Measurements from ENCODE around the gene RAD51B.

Gene RAD51B

DNA sequence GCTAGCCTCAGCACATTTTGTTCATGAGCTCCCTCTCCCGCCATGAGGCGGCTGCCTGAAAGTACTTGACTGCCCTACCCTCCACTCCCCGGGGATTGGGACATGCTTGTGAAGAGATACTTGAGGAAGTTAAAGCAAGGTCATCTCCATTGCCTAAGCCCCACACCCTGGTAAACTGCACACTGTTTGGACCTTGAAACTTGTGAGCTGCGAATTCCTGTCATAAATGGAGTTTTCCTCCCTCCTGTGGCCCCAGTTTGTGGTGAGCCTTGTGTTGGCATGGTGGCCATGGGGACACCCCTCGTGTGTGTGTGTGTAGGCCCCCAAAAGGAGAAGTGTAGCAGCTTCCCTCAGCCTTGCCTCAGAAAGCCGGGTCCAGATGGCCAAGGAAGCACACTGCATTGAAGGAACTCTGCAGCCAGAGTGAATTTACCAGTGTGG is 577.8 kb downstream of the RAD51B start:
- DNase-seq, result no peak

DNA sequence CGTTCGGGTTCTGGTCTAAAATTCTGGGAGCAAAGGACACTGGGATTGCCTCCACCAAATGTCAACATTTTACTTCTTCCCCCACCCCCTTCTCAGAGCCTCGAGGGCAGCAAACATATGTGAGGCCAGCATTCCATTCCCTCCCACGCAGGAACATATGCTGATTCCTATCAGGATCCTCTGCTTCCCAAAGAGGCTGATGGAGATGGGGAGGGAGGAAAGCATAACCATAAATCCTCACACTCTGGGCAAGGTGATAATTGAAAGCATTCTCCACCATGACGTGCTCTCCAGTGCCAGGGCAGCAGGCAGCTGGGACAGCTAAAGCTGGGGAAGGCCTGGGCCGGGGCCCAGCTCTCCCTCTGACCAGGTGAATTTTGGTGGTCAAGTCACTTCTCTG is 578.2 kb downstream of the RAD51B start:
- no peak for DNase-seq

DNA sequence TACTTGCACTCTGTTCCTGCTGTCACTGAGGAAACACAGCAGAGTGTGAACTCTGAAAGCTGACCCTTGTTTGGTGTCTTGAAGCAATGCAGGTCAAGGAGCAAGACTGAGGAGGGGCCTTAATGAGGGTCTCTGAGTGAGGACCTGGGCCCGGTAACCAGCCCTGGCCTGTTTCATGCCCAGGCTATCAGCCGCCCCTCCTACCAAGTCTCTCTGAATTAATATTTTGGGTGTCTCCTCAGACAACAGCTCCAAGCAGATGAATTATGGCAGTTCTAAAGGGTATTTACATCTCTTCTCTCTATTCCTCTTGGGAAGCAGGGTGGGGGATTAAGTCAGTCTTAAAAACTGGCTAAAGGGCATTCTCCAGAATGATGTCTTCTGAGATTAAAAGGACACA is 578.8 kb downstream of the RAD51B start:
- DNase-seq, result no peak

DNA sequence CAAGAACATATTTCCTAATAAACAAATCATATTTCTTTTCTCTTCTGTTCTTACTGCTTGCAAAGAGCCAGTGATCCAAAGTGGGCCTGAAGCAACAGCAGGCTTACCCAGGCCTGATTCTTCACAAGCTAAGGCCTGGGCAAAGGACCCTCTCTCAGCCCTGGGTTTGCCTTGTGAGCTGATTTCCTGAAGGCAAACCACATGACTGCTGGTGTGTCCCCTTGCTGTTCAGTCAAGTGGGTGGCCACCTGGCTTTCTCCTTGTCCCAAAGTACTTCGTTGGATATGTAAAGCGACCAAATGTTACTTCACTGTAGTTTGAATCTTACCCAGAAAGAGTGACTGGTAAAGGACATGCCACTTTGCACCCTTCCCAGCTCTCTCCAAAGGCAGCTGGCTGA is 580.4 kb downstream of the RAD51B start:
- no peak for DNase-seq

DNA sequence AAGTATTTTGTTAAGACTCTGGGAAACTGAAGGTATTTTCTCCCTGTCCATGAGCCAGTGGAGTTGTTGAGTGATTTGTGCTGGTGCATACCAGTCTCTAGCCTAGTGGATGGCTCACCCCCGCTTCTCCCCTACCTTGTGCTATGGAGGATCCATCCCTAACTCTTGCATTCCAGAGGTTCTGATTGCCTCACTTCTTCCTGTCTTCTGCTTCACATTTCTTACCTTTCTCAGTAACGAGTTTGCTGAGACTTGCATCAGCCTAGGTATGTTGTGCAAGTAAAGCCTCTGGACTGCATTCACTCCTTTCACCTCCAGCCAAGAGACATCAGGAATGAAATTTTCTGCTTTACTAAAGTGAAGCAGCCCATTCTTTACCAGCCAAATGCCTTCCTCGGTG is 581.7 kb downstream of the RAD51B start:
- no peak for DNase-seq

DNA sequence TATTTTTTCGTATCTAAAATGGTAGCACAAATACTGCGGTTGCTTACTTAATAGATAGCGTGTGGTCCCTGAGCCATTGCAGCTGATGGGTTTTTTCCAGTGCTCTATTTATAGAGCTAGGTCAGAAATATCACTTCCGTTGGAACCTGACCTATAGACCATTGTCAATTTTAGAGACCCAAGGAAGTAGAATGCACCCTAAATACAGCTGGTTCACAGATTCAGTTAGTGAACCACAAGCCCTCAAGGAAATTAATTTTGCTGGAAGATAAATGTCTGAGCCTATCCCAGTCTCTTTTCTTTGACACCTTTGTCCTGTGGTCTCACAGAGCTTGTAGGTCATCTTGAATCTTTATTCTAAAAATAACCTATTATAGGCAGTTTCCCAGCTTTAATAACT is 582.3 kb downstream of the RAD51B start:
- no peak for DNase-seq

DNA sequence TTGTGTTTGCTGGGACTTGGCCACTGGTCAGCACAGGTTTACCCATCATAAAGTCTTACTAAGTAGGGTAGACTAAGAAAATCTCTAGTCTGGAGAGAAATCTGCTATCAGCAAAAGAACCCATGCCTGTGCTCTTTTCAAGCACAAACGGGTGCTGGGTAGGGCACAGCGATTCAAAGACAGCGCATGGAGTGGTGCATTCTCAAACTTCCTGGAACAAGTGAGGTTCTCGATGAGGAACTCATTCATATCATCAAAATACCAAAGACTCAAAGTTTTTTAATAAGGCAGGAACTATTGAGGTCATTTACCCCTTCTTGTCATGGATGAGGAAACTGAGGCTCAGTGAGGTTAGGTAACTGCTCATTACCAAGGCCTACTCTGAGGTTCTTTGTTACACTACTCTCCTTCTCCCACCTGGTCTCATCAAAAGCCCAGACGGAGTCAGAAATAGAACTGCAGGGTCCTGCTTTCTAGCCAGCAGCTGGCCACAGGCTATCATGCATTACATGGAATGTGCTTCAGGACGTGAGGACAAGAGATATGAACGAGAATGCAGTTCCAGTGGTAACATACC is 583.0 kb downstream of the RAD51B start:
- no peak for DNase-seq

DNA sequence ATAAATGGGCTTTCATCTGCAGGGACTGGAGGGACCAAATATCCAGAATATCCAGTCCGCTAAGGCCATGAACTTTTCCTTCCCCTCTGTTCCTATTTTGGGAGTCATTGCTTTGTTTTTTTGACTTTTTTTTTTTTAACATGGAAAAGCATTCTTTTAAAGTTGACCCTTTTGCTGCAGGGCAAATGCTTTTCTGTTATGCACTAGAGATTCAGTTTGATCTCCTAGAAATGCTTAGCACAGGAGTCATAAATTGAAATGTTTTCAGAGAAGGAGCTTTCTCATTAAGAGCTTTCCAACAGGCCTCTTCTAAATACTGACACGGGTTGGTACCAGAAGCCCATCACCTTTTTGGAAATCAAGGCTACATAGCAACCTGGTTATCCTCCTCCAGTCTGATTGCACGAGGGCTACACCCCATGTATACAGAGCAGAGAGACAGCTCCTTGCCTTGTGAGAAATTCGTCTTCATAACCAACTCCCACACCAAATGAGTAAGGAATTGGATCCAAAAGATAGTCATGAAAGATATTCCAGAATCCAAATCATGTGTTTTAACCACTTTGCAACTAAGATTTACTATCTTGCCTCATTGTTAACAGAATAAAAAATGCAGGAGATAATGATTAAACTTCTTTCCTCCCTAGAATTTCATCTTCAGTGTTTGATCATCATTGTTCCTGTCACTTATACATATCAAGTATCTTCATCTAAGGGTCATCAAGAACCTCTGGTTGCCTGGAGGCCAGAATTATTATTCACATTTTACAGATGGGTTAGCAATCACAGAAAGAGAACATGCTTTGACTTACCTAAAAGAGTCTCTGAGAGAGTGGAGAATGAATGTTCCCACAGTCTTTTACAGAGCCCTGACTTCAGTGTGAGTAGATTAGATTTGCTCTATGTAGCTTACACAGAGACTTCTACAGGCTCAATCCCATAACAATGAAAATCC is 583.9 kb downstream of the RAD51B start:
- no peak for DNase-seq

DNA sequence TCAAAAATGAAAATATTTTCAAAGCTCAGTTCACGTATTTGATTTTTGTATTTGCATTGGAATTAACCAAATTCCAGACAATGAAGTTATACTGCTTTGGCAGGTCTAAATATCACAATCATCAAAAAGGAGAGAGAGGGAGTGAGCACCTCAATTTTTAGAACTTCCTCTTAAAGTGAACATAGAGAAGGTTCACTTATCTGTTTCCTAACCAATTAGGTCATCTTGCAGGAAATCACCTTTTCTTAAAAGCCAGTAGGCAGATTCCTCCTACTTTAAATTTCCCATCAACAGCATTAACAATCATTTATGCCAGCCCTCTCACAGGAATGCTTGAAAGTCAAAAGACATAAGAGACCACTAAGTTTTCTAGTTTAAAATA is 584.6 kb downstream of the RAD51B start:
- no peak for DNase-seq

DNA sequence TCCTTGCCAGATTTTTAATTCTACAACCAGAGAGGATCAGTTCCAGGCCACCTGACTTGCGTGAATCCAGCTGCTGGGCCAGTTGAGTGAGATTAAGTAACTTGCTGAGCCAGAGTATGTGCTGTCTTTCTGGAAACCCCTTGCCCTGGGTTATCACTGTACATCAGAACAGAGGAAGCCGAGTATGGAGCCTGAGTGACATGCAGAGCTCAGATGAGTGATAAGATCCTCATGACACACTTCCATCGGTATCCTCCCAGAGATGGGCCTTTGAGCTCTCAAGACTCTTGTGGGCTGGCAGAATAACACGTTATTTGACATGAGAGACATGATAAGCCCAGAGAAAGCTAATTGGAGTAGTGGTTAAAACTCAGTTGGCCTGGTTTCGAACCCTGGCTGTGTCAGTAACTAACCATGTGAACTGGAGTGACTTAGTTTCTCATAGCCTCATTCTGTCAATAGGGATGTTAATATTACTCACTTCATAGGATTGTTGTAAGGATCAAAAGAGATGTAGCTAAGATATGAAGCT is 585.1 kb downstream of the RAD51B start:
- no peak for DNase-seq

DNA sequence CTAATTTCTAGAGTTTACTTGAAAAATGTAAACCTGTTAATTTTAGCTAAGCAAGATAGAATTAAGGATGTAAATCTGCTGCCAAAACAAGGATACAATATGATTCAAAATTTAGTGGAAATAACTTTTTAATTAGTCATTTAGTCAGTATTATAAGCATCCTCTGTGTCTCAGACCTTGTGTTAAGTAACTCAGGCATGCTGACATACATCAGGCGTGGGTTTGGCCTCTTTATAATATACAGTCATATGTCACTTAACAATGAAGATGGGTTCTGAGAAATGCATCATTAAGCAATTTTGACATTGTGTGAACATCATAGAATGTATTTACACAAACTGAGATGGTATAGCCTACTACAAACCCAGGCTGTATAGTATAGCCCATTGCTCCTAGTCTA is 586.4 kb downstream of the RAD51B start:
- DNase-seq, result no peak

DNA sequence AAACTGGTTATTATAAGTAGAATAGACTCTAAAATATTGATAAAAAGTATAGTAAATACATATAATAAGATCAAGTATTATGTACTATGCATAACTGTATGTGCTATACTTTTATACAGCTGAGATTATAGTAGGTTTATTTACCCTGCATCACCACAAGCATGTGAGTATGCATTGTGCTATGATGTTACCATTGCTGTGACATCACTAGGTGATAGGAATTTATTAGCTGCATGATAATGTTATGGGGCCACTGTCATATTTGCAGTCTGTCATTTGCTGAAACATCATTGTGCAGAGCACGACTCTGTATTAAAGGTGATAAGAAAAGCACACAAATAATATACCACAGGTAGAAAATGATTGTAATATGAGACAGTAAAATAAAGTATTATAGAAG is 587.7 kb downstream of the RAD51B start:
- no peak for DNase-seq

DNA sequence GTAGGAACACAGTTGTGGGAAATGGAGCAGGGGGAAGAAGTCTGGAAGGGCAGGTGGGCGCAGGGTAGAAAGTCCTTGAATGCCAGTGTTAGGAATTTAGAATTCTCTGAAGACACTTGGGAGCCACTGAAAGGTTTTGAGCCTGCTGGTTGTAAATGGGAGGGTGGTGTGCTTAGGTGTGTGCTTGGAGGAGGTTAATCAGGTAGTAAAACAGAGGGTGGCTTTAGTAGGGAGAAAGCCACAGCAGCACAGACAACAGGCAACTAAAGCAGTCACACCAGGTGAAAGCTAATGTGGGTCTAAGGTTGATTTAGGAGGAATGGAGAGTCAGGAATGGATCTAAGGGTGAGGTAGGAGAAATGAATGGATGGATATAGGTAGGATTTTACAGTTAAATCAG is 588.2 kb downstream of the RAD51B start:
- no peak for DNase-seq

DNA sequence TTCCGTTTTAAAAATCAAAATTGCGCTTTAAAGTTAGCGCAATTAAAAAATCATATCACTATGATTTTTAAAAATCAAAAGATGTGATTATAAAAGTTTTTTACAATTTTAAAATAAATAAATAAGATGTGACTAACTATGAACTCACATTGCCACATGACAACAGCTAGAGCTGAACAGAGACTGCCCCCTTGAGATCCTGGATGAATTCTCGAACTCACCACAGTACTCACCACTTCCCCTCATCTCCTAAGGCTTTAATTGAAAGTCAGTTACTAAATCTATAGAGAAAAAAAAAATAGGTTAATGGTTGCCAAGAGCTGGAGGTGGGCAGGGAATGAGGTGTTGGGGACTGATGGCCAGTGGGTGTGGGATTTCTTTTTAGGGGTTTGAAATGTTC is 589.1 kb downstream of the RAD51B start:
- DNase-seq, result no peak

DNA sequence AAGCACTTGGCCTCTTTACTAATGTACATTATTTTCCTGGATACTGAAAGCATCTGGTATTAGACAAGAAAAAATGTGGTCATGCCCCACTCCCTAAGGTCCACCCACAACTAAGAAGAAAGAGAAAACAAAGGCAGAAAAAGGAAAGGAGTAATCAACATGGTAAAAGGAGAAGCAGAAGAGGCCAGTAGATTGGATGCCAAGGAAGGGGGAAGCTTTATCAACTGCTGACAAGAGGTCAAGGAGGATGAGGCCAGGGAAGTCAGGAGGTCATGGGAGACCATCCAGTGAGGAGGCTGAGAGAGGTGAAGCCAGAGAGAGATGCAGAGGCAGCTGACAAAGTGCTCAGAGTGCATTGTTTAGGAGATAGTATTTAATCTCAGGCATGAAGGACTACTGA is 589.8 kb downstream of the RAD51B start:
- no peak for DNase-seq

DNA sequence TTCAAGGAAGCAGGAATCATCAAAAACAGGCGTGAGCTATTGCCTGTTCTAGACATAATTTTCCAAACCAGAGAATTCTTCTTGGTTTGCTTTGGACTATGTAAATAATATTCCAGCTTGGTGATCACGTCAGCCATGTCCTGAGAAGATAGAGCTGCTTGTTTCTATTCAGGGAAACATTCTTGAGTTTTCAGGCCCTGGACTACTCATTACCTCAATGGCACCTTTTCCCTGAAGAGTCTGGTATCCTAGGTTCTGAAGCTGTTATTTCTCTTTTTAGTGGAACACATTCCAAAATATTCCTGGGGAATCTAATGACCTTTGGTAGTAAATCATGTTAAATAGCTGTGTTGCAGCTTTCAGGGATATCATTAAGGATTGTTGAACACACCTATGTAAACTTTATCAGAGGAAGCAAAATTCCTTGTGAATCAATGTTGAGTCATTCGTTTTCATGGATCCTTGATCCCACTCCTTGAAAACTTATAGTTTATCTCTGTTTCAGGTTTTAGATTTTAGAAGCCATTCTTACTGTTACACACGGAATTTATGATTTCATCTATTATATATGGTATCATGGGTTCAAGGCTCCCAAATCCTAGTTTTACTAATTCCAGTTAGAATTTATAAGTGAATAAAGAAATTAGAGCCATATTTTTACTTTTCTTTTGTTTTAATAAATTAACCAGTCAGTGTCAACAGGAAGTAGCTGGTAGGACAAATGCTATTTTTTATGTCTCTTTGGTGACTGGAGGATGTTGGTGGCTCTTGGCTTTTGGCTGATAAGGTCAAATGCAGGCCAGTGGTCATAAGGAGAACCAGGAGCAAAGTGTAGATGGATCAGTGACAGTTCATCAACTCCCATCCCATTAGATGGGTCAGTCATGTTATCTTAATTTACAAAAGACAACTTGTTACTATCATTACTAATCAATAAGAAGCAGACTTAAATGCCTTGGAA is 593.2 kb downstream of the RAD51B start:
- no peak for DNase-seq

DNA sequence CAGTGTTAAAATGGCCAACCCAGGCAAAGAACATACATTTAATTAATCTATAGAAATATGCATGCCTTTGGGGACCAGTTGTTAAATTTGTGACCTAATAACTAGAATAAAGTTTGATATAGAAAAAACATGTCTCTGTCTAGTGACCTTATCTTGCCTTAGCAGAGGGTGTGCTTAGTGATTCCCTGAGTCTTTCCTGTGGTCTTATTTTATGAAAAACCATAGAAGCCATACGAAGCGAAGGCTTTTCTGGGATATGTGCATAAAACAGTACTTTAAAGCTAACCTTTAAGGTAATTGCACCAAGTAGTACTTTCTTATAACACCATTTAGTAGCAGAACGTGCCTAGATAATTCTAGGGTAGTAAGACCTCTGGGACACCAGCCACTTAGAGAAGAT is 593.9 kb downstream of the RAD51B start:
- no peak for DNase-seq

DNA sequence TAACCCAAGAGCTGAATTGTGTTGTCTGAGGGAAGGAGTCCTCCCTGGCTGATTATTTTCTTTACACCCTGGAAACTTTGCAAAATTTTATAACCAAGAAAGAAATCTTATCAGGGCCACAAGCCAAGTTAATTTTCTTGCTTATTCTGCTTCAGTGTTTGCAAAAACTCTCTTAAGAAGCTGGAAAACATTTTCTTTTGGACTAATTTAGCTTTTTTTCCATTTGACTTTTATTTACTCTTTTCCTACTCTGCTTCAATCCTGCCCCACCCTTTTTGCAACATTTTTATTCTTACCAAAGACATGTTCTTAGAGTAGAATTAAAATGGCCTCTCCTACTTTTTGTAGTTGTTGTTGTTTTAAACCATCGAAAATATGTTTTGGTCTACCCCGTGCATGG is 594.5 kb downstream of the RAD51B start:
- no peak for DNase-seq

DNA sequence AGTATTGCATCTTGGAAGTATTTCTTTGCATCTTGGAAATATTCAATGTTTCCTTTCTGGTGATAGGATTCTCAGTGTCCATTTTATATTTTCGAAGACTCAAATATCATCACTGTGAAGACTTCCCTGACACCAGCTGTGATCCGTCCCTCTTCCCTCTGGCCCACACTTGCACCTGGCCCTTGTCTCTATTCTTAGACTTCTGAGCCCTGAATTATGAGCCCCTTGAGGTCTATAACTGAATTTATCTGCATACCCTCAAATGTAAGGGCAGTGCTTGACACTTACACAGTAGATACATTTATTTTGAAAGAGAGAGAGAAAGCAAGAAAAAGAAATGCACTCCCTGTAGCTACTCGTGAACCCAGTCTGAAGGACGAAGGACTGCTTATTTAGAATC is 596.6 kb downstream of the RAD51B start:
- DNase-seq, result no peak

DNA sequence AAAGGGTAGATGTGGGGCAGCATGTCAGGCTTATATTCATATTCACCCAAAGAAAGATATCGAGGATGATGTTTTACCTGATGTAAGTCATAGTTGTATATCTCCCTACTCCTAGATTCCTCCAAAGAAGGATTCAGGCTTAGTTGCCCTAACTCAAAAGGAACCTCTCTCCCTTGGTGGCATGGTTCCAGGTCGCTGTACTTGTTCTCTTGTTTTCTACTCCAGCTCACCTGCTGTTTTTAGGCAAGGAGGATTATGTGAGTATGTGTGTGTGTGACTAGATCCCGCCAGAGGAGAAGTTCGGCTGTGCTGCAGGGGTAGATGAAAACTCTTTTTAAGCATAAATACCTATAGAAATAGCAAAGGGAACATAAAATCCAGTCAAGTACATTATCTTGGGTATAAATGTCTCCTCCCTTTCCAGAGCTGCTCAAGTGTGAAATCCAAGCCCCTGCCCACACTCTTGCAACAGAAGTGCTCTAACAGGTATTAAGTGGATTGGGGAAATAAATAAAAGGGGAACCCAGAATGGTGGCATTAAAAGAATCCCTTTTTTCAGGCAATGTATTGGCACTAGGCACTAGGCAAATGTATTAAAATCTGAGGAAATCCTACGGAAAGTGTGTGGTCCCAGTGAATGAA is 597.6 kb downstream of the RAD51B start:
- no peak for DNase-seq

DNA sequence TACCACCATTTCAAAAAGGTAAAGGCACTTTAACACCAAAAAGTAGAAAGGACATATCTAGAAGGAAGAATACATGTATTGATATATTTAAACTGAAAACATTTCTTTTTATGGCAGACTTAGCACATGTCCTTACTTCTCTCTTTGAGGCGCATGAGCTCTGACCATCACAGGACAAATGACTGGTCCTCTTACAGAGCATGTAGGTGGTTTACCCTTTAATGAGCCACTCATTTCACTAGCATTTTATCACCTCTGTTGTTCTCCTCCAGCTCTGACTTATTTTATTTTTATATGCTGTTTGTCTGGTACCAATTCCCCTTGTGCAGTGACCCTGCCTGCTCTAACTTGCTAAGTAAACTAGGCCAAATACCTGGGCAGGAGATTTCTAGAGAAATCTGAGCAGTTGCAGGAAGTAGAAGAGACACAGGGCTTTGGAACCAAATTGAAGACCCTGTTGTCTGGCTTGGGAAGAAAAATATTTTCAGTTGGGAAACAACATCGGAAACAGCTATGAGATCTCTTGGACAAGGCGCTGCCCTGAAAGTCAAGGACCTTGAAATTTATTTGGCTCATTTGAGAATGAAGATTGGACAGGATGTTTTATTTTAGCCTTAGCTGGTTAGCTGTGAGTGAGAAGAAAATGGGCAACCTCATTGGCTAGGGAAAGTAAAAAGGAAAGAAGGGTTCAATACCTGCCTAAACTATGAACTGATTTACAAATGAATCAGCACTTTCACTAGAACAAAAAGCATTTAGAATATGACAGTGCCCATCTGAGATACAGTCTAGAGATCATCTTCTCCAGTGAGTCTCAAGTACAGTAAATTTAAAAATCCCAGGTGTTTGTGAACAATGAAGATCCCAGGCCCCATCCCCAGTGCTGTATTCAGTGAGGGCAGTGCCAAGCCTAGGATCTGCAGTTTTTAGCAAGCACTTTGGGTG is 598.9 kb downstream of the RAD51B start:
- DNase-seq, result no peak

DNA sequence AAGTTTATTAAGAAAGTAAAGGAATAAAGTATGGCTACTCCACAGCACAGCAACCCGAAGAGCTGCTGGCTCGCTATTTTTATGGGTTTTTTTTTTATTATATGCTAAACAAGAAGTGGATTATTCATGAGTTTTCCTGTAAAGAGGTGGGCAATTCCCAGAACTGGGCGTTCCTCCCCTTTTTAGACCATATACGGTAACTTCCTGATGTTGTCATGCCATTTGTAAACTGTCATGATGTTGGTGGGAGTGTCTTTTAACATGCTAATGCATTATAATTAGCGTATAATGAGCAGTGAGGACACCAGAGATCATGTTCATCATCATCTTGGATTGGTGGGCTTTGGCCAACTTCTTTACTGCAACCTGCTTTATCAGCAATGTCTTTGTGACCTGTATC is 600.8 kb downstream of the RAD51B start:
- no peak for DNase-seq

Measured in DMS53 (cell line).